ENCODE results near the gene TERT. TPM values are rescaled to one million over a fixed set of nuclear protein-coding genes. Genes with fewer than 3 reads are reported as not detected.

Gene TERT
- total and polyA plus RNA-seq, 2 of the 8 experiments (the other 6 are each of a cell fraction or from before 2014, with no cell fraction given) = 13.1 to 23.1 TPM

GRCh38 chr5:1338196-1338490 is 43.3 kb upstream of the TERT start (continued):
- TF ChIP-seq, protein P1, sequence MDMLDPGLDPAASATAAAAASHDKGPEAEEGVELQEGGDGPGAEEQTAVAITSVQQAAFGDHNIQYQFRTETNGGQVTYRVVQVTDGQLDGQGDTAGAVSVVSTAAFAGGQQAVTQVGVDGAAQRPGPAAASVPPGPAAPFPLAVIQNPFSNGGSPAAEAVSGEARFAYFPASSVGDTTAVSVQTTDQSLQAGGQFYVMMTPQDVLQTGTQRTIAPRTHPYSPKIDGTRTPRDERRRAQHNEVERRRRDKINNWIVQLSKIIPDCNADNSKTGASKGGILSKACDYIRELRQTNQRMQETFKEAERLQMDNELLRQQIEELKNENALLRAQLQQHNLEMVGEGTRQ (IDR thresholded peaks at IDR 0.05; ENCODE audit: low read length) = no peak
- TF ChIP-seq CHD2 (IDR thresholded peaks at IDR 0.05; ENCODE audit: low read length) = no peak
